Measurements from ENCODE around the gene FOXA2. TPM values are rescaled to one million over a fixed set of nuclear protein-coding genes. Genes with fewer than 3 reads are reported as not detected.

FOXA2 gene
- total and polyA plus RNA-seq, 2 of the 13 experiments (the other 11 are each of a cell fraction or from before 2014, with no cell fraction given), result 8.8 to 12.2 TPM

DNA sequence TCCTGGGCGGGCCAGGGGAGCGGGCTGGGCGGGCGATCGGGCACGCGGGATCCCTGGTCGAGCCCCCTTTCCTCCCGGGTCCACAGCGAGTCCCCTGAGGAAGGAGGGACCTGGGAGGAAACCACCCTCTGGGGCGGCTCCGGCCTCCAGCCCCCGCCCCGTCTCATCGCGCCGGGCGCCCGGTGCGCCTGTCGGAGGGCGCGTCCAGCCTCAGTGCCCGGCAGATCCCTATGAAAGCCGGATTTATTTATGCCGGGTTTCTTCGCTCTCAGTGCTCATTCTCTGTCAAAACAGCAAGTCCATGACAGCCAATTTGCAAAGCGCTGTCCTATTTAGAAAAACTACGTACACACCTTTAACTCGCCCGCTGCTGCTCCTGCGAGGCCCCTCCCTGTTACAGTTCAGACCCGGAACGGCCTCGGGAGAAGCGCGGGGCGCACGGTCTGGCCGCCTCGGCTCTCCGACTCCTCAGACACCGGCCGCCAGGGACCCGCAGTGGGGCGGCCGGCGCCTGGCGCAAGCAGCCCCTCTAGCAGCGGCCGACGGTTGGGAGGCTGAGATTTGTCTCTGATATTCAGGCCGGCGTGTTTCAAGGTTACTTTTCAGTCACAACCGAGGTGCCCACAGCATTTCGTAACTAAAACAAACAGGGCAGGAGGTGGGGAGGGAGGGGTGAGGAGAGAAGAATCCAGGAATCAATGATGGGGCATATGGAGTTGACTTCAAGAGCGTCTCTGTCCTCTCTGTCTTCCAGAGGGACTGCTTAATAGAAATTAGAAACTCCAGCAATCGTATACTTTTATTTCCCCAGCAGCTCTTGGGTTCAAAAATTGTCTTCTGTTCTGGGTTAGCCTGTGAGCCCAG lies 782 bp upstream of the FOXA2 start (continued):
- TF ChIP-seq ASH2L (IDR thresholded peaks at IDR 0.05; ENCODE audit: insufficient read length, low read depth, low read length) (peak; percentile 82), SP2 (CRISPR knock-in tag; IDR thresholded peaks at IDR 0.05) (peak; percentile 16; the same call in 1 of the 2 replicates), ZNF546 (CRISPR knock-in tag; conservative IDR thresholded peaks at IDR 0.05) (no peak), FOXK1 (CRISPR knock-in tag; IDR thresholded peaks at IDR 0.05; ENCODE audit: borderline replicate concordance, low read depth) (peak; percentile 88), RARG (CRISPR knock-in tag; IDR thresholded peaks at IDR 0.05; ENCODE audit: low read depth) (no peak)
- TF ChIP-seq, protein P1, sequence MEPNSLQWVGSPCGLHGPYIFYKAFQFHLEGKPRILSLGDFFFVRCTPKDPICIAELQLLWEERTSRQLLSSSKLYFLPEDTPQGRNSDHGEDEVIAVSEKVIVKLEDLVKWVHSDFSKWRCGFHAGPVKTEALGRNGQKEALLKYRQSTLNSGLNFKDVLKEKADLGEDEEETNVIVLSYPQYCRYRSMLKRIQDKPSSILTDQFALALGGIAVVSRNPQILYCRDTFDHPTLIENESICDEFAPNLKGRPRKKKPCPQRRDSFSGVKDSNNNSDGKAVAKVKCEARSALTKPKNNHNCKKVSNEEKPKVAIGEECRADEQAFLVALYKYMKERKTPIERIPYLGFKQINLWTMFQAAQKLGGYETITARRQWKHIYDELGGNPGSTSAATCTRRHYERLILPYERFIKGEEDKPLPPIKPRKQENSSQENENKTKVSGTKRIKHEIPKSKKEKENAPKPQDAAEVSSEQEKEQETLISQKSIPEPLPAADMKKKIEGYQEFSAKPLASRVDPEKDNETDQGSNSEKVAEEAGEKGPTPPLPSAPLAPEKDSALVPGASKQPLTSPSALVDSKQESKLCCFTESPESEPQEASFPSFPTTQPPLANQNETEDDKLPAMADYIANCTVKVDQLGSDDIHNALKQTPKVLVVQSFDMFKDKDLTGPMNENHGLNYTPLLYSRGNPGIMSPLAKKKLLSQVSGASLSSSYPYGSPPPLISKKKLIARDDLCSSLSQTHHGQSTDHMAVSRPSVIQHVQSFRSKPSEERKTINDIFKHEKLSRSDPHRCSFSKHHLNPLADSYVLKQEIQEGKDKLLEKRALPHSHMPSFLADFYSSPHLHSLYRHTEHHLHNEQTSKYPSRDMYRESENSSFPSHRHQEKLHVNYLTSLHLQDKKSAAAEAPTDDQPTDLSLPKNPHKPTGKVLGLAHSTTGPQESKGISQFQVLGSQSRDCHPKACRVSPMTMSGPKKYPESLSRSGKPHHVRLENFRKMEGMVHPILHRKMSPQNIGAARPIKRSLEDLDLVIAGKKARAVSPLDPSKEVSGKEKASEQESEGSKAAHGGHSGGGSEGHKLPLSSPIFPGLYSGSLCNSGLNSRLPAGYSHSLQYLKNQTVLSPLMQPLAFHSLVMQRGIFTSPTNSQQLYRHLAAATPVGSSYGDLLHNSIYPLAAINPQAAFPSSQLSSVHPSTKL (CRISPR knock-in tag; IDR thresholded peaks at IDR 0.05), result peak; percentile 97
- TF ChIP-seq, protein P2, sequence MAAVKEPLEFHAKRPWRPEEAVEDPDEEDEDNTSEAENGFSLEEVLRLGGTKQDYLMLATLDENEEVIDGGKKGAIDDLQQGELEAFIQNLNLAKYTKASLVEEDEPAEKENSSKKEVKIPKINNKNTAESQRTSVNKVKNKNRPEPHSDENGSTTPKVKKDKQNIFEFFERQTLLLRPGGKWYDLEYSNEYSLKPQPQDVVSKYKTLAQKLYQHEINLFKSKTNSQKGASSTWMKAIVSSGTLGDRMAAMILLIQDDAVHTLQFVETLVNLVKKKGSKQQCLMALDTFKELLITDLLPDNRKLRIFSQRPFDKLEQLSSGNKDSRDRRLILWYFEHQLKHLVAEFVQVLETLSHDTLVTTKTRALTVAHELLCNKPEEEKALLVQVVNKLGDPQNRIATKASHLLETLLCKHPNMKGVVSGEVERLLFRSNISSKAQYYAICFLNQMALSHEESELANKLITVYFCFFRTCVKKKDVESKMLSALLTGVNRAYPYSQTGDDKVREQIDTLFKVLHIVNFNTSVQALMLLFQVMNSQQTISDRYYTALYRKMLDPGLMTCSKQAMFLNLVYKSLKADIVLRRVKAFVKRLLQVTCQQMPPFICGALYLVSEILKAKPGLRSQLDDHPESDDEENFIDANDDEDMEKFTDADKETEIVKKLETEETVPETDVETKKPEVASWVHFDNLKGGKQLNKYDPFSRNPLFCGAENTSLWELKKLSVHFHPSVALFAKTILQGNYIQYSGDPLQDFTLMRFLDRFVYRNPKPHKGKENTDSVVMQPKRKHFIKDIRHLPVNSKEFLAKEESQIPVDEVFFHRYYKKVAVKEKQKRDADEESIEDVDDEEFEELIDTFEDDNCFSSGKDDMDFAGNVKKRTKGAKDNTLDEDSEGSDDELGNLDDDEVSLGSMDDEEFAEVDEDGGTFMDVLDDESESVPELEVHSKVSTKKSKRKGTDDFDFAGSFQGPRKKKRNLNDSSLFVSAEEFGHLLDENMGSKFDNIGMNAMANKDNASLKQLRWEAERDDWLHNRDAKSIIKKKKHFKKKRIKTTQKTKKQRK (IDR thresholded peaks at IDR 0.05; ENCODE audit: low read length), result no peak
- TF ChIP-seq, protein P3, sequence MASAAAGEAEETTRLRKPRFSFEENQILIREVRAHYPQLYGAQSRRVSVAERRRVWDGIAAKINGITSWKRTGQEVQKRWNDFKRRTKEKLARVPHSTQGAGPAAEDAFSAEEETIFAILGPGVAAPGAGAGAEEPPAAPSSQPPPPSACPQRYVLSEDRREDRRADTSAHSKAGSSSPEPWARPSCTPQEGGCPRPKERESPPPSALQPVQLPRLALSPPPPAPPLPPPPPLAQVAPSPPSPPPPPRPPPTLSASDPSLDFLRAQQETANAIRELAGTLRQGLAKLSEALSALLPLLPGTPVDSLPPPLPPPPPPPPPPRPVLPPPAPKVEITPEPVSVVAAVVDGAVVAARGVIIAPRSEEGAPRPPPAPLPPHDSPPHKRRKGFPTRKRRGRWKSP (CRISPR knock-in tag; IDR thresholded peaks at IDR 0.05), result peak; percentile 95
- TF ChIP-seq, protein P4, sequence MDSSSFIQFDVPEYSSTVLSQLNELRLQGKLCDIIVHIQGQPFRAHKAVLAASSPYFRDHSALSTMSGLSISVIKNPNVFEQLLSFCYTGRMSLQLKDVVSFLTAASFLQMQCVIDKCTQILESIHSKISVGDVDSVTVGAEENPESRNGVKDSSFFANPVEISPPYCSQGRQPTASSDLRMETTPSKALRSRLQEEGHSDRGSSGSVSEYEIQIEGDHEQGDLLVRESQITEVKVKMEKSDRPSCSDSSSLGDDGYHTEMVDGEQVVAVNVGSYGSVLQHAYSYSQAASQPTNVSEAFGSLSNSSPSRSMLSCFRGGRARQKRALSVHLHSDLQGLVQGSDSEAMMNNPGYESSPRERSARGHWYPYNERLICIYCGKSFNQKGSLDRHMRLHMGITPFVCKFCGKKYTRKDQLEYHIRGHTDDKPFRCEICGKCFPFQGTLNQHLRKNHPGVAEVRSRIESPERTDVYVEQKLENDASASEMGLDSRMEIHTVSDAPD (CRISPR knock-in tag; IDR thresholded peaks at IDR 0.05), result no peak
- TF ChIP-seq, protein P5, sequence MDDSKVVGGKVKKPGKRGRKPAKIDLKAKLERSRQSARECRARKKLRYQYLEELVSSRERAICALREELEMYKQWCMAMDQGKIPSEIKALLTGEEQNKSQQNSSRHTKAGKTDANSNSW (CRISPR knock-in tag; IDR thresholded peaks at IDR 0.05; ENCODE audit: borderline replicate concordance), result 0 out of 2 replicates have a peak, but pooled peaks have one; percentile 43
